ENCODE results near the gene PNMA5.
"Not testable (repeated sequence)": the region's sequence is repeated elsewhere in the genome, so short reads cannot be mapped to it uniquely, and the experiment has no call there.

DNA sequence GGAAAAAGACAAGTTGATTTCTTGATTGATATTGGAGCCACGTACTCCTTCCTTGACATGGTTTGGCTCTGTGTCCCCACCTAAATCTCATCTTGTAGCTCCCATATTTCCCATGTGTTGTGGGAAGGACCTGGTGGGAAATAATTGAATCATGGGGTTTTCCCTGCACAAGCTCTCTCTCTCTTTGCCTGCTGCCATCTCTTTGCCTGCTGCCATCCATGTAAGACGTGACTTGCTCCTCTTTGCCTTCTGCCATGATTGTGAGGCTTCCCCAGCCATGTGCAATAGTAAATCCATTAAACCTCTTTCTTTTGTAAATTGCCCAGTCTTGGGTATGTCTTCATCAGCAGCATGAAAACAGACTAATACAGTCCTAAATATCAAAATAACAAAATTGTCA is 8.3 kb upstream of the PNMA5 start:
- TF ChIP-seq, protein P1, sequence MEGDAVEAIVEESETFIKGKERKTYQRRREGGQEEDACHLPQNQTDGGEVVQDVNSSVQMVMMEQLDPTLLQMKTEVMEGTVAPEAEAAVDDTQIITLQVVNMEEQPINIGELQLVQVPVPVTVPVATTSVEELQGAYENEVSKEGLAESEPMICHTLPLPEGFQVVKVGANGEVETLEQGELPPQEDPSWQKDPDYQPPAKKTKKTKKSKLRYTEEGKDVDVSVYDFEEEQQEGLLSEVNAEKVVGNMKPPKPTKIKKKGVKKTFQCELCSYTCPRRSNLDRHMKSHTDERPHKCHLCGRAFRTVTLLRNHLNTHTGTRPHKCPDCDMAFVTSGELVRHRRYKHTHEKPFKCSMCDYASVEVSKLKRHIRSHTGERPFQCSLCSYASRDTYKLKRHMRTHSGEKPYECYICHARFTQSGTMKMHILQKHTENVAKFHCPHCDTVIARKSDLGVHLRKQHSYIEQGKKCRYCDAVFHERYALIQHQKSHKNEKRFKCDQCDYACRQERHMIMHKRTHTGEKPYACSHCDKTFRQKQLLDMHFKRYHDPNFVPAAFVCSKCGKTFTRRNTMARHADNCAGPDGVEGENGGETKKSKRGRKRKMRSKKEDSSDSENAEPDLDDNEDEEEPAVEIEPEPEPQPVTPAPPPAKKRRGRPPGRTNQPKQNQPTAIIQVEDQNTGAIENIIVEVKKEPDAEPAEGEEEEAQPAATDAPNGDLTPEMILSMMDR (IDR thresholded peaks at IDR 0.05; ENCODE audit: extremely low read depth in 1 of 2, insufficient read depth in 1 of 2, low read depth in 1 of 2, low read length in 2 of 2), result not testable (repeated sequence)
- not testable (repeated sequence) for TF ChIP-seq POLR2AphosphoS5 (IDR thresholded peaks at IDR 0.05; ENCODE audit: insufficient read depth, low read depth, low read length); GATA2 (IDR thresholded peaks at IDR 0.05; ENCODE audit: insufficient read depth, insufficient read length, low read depth, low read length); POLR2A (IDR thresholded peaks at IDR 0.05; ENCODE audit: low read depth, low read length); MYC (IDR thresholded peaks at IDR 0.05; ENCODE audit: low read depth, low read length); EZH2 (IDR thresholded peaks at IDR 0.05; ENCODE audit: borderline replicate concordance, low read depth, low read length, severe bottlenecking); FOS (IDR thresholded peaks at IDR 0.05; ENCODE audit: borderline replicate concordance, insufficient read depth, low read length); JUN (IDR thresholded peaks at IDR 0.05; ENCODE audit: borderline replicate concordance, insufficient read depth, insufficient read length, low read depth)
- TF ChIP-seq, protein P2, sequence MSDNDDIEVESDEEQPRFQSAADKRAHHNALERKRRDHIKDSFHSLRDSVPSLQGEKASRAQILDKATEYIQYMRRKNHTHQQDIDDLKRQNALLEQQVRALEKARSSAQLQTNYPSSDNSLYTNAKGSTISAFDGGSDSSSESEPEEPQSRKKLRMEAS (IDR thresholded peaks at IDR 0.05; ENCODE audit: insufficient read depth, insufficient read length), result not testable (repeated sequence)

Measured in endothelial cell of umbilical vein (primary cell).